Prostate gland (tissue), 2 donors: ENCODE results near the gene MYDGF. TPM values are rescaled to one million over a fixed set of nuclear protein-coding genes. Genes with fewer than 3 reads are reported as not detected.
"Not testable (repeated sequence)": the region's sequence is repeated elsewhere in the genome, so short reads cannot be mapped to it uniquely, and the experiment has no call there.

Source experiments
- DNase-seq: peaks from one replicate; pipeline ENCODE4 v3.0.0-alpha.2; 2019; ENCODE audit warnings: low spot score
- H3K27ac ChIP-seq, 2 donors: fragments of 200-600 bp; sonication (generic); 2 replicates each; pipeline ENCODE4 v1.5.1; 2017 to 2019
- H3K27me3 ChIP-seq: fragments of 200-600 bp; sonication (generic); replicated peaks from 2 replicates; pipeline ENCODE4 v1.5.1; 2019; ENCODE audit not compliant: insufficient read depth
- H3K36me3 ChIP-seq, 2 donors: fragments of 200-600 bp; sonication (generic); 1 replicate in 1 of 2; 2 replicates in 1 of 2; pipeline versions ENCODE4 v1.5.1 to v1.8.1; 2017 to 2019
- H3K4me1 ChIP-seq: fragments of 200-600 bp; sonication (generic); replicated peaks from 2 replicates; pipeline ENCODE4 v1.5.1; 2019
- H3K4me3 ChIP-seq, 2 donors: fragments of 200-600 bp; sonication (generic); 2 replicates each; pipeline ENCODE4 v1.5.1; 2017 to 2019
- H3K9me3 ChIP-seq: fragments of 200-600 bp; sonication (generic); 2 replicates; pipeline ENCODE4 v1.5.1; 2017
- CTCF ChIP-seq, 4 experiments: fragments of 200-600 bp in 2 of 4; fragments of 450-650 bp in 2 of 4; sonication (generic) in 2 of 4; IDR thresholded peaks; 1 replicate in 3 of 4; 2 replicates in 1 of 4; pipeline ENCODE4 v1.5.1; 2016 to 2019; ENCODE audit warnings: antibody characterized with exemption in 4 of 4, mild to moderate bottlenecking in 2 of 4, moderate library complexity in 2 of 4
- POLR2A ChIP-seq: fragments of 450-650 bp; IDR thresholded peaks from one replicate; pipeline ENCODE4 v1.6.1; 2016; ENCODE audit warnings: antibody characterized with exemption, mild to moderate bottlenecking
- POLR2AphosphoS5 ChIP-seq: sonication (generic); formaldehyde crosslinking; IDR thresholded peaks from one replicate; pipeline ENCODE4 v1.6.1; 2017; ENCODE audit warnings: antibody characterized with exemption
- WGBS: methylation state at CpG from one replicate; pipeline ENCODE4 v1.1.5; 2018; 5-methylcytosine and 5-hydroxymethylcytosine counted together
- intact Hi-C: fragments of 100-400 bp; cut with DNase I; formaldehyde crosslinking; loops from one replicate; pipeline ENCODE4 v1.14.2; 2022
- total RNA-seq, 2 donors: library from RNA; depleted of rRNA; stranded (reverse); fragments of >200 nt; gene quantifications; one replicate each; pipeline ENCODE4 v1.1.0, GENCODE V29; 2016

MYDGF gene
- total RNA-seq, 2 donors from 2014 or later, result 70.9 to 116 TPM

GRCh38 chr19:4684312-4685095, 14.4 kb upstream of the MYDGF start:
- no peak for DNase-seq

GRCh38 chr19:4682417-4683200, 12.5 kb upstream of the MYDGF start:
- Histone ChIP-seq H3K36me3 (peaks cover 0 to 21% of the 10 kb centered on the region in 2 donors), H3K27ac (no peak overlapping the region), H3K9me3 (no peaks in the 10 kb centered on the region), H3K4me1 (no peaks in the 10 kb centered on the region), H3K27me3 (no peaks in the 10 kb centered on the region), H3K4me3 (no peak overlapping the region)
- intact Hi-C loops, result no loop called here
- WGBS, result 93% methylated on average over 45 of the region's 45 CpGs
- no peak for DNase-seq
- TF ChIP-seq POLR2A, result no peak
- no peak for TF ChIP-seq CTCF (IDR thresholded peaks at IDR 0.05)
- TF ChIP-seq POLR2AphosphoS5, result no peak

More at GRCh38 chr19:4684312-4685095, 14.4 kb upstream of the MYDGF start:
- 89% methylated on average over 28 of the region's 28 CpGs for WGBS
- no peak overlapping the region for H3K4me3 ChIP-seq
- peaks cover 11 to 29% of the 10 kb centered on the region in 2 donors for H3K36me3 ChIP-seq
- TF ChIP-seq POLR2AphosphoS5, result no peak
- no peak for TF ChIP-seq CTCF (IDR thresholded peaks at IDR 0.05)
- TF ChIP-seq POLR2A, result no peak
- H3K27ac ChIP-seq, result no peak overlapping the region
- H3K4me1 ChIP-seq, result no peaks in the 10 kb centered on the region
- intact Hi-C loops, result no loop called here
- H3K9me3 ChIP-seq, result no peaks in the 10 kb centered on the region
- H3K27me3 ChIP-seq, result no peaks in the 10 kb centered on the region

GRCh38 chr19:4680021-4680420, 9.9 kb upstream of the MYDGF start:
- H3K4me3 ChIP-seq, DNase-seq, H3K27me3 ChIP-seq, H3K9me3 ChIP-seq, H3K27ac ChIP-seq, H3K4me1 ChIP-seq, intact Hi-C loops: not testable (repeated sequence)
- peaks cover 0 to 23% of the 10 kb centered on the region in 2 donors for H3K36me3 ChIP-seq
- 97% methylated on average over 7 of the region's 7 CpGs for WGBS

GRCh38 chr19:4678881-4679790, 9.0 kb upstream of the MYDGF start:
- no peak for TF ChIP-seq POLR2AphosphoS5
- no peak for TF ChIP-seq CTCF (IDR thresholded peaks at IDR 0.05)
- no peak for TF ChIP-seq POLR2A
- Histone ChIP-seq H3K4me1 (no peaks in the 10 kb centered on the region), H3K36me3 (peaks cover 0 to 23% of the 10 kb centered on the region in 2 donors), H3K27ac (no peak overlapping the region), H3K27me3 (no peaks in the 10 kb centered on the region), H3K4me3 (no peak overlapping the region), H3K9me3 (no peaks in the 10 kb centered on the region)
- DNase-seq, result no peak
- 67% methylated on average over 34 of the region's 34 CpGs for WGBS
- intact Hi-C loops, result no loop called here
